ENCODE measurements around the gene GABRA4. TPM values are rescaled to one million over a fixed set of nuclear protein-coding genes. Genes with fewer than 3 reads are reported as not detected.

Gene GABRA4
- total RNA-seq, 4 donors from 2014 or later, result under 0.01 to 1.3 (median 0.12) TPM

GRCh38 chr4:46949822-46950221, 43.6 kb downstream of the GABRA4 start:
- Histone ChIP-seq H3K27me3 (no peaks in the 10 kb centered on the region), H3K9me3 (no peaks in the 10 kb centered on the region), H3K36me3 (no peaks in the 10 kb centered on the region), H3K4me3 (no peak overlapping the region), H3K4me1 (no peaks in the 10 kb centered on the region), H3K27ac (no peak overlapping the region)
- 55 to 60% methylated on average over 1 of the region's 1 CpG for WGBS, 2 donors (ENCODE audit: low coverage in 1 of 2)
- TF ChIP-seq POLR2AphosphoS5 (IDR thresholded peaks at IDR 0.05) (no peak), CTCF (IDR thresholded peaks at IDR 0.05) (no peak), EP300 (IDR thresholded peaks at IDR 0.05) (no peak)
- no peak for ATAC-seq

- H3K4me3 ChIP-seq, result no peak overlapping the region
- WGBS, 2 donors (ENCODE audit: low coverage in 1 of 2), result 18 to 46% methylated on average over 1 to 2 of the region's 2 CpGs
- H3K4me1 ChIP-seq, result no peaks in the 10 kb centered on the region
- ATAC-seq, result no peak
- H3K27ac ChIP-seq, result no peak overlapping the region
- H3K9me3 ChIP-seq, result no peaks in the 10 kb centered on the region
- no peaks in the 10 kb centered on the region for H3K36me3 ChIP-seq
- no peaks in the 10 kb centered on the region for H3K27me3 ChIP-seq
- TF ChIP-seq CTCF (IDR thresholded peaks at IDR 0.05) (no peak), EP300 (IDR thresholded peaks at IDR 0.05) (no peak), POLR2A (IDR thresholded peaks at IDR 0.05) (no peak), POLR2AphosphoS5 (IDR thresholded peaks at IDR 0.05) (no peak)
Measured at GRCh38 chr4:46947541-46947940, 45.8 kb downstream of the GABRA4 start.

- H3K36me3 ChIP-seq, result no peaks in the 10 kb centered on the region
- no peak for ATAC-seq
- no peaks in the 10 kb centered on the region for H3K9me3 ChIP-seq
- H3K4me1 ChIP-seq, result no peaks in the 10 kb centered on the region
- H3K27me3 ChIP-seq, result no peaks in the 10 kb centered on the region
- TF ChIP-seq POLR2AphosphoS5 (IDR thresholded peaks at IDR 0.05) (no peak), POLR2A (IDR thresholded peaks at IDR 0.05) (no peak), CTCF (IDR thresholded peaks at IDR 0.05) (no peak), EP300 (IDR thresholded peaks at IDR 0.05) (no peak)
- WGBS, 2 donors (ENCODE audit: low coverage in 1 of 2), result 57 to 72% methylated on average over 6 of the region's 6 CpGs
- H3K4me3 ChIP-seq, result no peak overlapping the region
- H3K27ac ChIP-seq, result no peak overlapping the region
Measured at GRCh38 chr4:46946919-46947536, 46.4 kb downstream of the GABRA4 start.

GRCh38 chr4:46945062-46945461, 48.3 kb downstream of the GABRA4 start:
- H3K36me3 ChIP-seq, result no peaks in the 10 kb centered on the region
- TF ChIP-seq POLR2AphosphoS5 (IDR thresholded peaks at IDR 0.05) (no peak), EP300 (IDR thresholded peaks at IDR 0.05) (no peak), POLR2A (IDR thresholded peaks at IDR 0.05) (no peak), CTCF (IDR thresholded peaks at IDR 0.05) (no peak)
- ATAC-seq, result no peak
- no peaks in the 10 kb centered on the region for H3K4me1 ChIP-seq
- no peak overlapping the region for H3K4me3 ChIP-seq
- no peaks in the 10 kb centered on the region for H3K9me3 ChIP-seq
- H3K27ac ChIP-seq, result no peak overlapping the region
- H3K27me3 ChIP-seq, result no peaks in the 10 kb centered on the region

GRCh38 chr4:46944345-46944744, 49.0 kb downstream of the GABRA4 start:
- no peak for TF ChIP-seq EP300 (IDR thresholded peaks at IDR 0.05)
- no peak for TF ChIP-seq CTCF (IDR thresholded peaks at IDR 0.05)
- no peak for TF ChIP-seq POLR2A (IDR thresholded peaks at IDR 0.05)
- no peak for TF ChIP-seq POLR2AphosphoS5 (IDR thresholded peaks at IDR 0.05)
- no peak for ATAC-seq
- 92 to 100% methylated on average over 1 of the region's 1 CpG for WGBS, 2 donors (ENCODE audit: low coverage in 1 of 2)

More at GRCh38 chr4:46944345-46944744, 49.0 kb downstream of the GABRA4 start:
- Histone ChIP-seq H3K36me3 (no peaks in the 10 kb centered on the region), H3K4me3 (no peak overlapping the region), H3K27me3 (no peaks in the 10 kb centered on the region), H3K27ac (no peak overlapping the region), H3K9me3 (no peaks in the 10 kb centered on the region), H3K4me1 (no peaks in the 10 kb centered on the region)
